Measurements from ENCODE around the gene HOXB7. TPM values are rescaled to one million over a fixed set of nuclear protein-coding genes. Genes with fewer than 3 reads are reported as not detected.

Gene HOXB7
- total RNA-seq, 4 donors from 2014 or later, result 0.38 to 0.64 TPM; not detected in 2

- H3K4me1 ChIP-seq, result peaks cover 13 to 96% (median 69%) of the 10 kb centered on the region in 3 donors
- H3K4me3 ChIP-seq, result no peak overlapping the region
- H3K27ac ChIP-seq, result peak overlapping the region in 3 of 4 donors; percentile 91 to 93 (median 92)
- WGBS, 2 donors, result 53 to 76% methylated on average over 3 to 4 of the region's 4 CpGs
- no peaks in the 10 kb centered on the region for H3K36me3 ChIP-seq
- TF ChIP-seq, protein P1, sequence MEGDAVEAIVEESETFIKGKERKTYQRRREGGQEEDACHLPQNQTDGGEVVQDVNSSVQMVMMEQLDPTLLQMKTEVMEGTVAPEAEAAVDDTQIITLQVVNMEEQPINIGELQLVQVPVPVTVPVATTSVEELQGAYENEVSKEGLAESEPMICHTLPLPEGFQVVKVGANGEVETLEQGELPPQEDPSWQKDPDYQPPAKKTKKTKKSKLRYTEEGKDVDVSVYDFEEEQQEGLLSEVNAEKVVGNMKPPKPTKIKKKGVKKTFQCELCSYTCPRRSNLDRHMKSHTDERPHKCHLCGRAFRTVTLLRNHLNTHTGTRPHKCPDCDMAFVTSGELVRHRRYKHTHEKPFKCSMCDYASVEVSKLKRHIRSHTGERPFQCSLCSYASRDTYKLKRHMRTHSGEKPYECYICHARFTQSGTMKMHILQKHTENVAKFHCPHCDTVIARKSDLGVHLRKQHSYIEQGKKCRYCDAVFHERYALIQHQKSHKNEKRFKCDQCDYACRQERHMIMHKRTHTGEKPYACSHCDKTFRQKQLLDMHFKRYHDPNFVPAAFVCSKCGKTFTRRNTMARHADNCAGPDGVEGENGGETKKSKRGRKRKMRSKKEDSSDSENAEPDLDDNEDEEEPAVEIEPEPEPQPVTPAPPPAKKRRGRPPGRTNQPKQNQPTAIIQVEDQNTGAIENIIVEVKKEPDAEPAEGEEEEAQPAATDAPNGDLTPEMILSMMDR (IDR thresholded peaks at IDR 0.05), result no peak
- no peak for TF ChIP-seq POLR2A (IDR thresholded peaks at IDR 0.05)
- intact Hi-C loops (cut with DNase I), result no loop called here
- H3K27me3 ChIP-seq, result peaks cover 0 to 92% (median 3%) of the 10 kb centered on the region in 4 donors
- DNase-seq, result no peak
- H3K9me3 ChIP-seq, result no peaks in the 10 kb centered on the region
Observed at GRCh38 chr17:48565925-48566710, 44.7 kb downstream of the HOXB7 start.

GRCh38 chr17:48565022-48565554 is 45.7 kb downstream of the HOXB7 start:
- H3K27ac ChIP-seq, result peak overlapping the region; percentile 89 to 92 (median 91)
- no peak for TF ChIP-seq POLR2A (IDR thresholded peaks at IDR 0.05)
- TF ChIP-seq, protein P1 (IDR thresholded peaks at IDR 0.05), result no peak
- 60 to 73% methylated on average over 2 of the region's 2 CpGs for WGBS, 2 donors
- H3K9me3 ChIP-seq, result no peaks in the 10 kb centered on the region
- H3K4me3 ChIP-seq, result peak overlapping the region in 3 of 4 donors; percentile 37 to 71 (median 55)
- peaks cover 0 to 89% (median 2%) of the 10 kb centered on the region in 4 donors for H3K27me3 ChIP-seq
- intact Hi-C loops (cut with DNase I), result no loop called here
- H3K4me1 ChIP-seq, result peaks cover 17 to 97% (median 77%) of the 10 kb centered on the region in 3 donors
- H3K36me3 ChIP-seq, result no peaks in the 10 kb centered on the region
- no peak for DNase-seq

DNA sequence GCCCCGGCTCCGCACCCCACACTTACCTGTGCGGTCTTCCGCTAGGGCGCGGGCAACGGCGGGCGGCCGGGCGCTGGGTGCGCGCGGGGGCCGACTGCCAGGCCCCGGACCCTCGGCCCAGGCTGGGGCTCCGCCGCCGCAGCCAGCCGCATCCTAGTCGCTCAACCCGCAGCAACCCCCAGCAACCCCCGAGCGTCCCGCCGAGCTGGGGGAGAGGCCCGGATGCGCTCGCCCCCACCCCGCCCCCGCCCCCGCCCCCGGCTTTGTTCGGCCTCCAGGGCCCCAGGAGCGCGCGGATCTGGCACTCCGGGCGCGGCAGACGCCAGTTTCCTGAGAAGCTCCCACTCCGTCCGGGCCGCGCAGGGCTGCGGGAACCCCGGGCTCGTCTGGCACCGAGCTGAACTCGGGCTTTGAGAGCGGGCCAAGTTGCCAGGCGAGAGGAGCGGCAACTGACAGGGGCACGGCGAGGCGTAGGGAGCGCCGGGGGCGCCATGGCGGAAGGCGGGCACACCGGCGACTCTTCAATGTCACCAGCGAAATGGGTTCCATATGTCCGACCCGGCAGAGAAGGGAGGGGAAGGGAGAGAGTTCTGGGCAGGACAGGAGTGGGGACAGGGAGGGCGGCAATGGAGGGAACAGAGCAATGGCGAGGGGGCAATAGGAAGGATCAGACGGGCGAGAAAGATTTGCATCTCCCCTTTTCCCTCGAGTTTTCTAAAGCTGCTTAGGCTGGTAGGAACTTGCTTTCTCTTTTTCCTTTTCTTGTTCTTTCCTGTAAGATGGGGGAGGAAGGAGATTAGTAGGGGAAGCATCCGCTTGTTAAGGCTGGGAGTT is 46.4 kb downstream of the HOXB7 start:
- DNase-seq, result no peak
- Histone ChIP-seq H3K27me3 (peaks cover 0 to 83% (median under 1%) of the 10 kb centered on the region in 4 donors), H3K36me3 (no peaks in the 10 kb centered on the region), H3K4me1 (peaks cover 17 to 97% (median 77%) of the 10 kb centered on the region in 3 donors), H3K27ac (peak overlapping the region; percentile 89 to 92 (median 91)), H3K9me3 (no peaks in the 10 kb centered on the region), H3K4me3 (peak overlapping the region; percentile 33 to 71 (median 46))
- 19 to 22% methylated on average over 8 to 13 of the region's 73 CpGs for WGBS, 2 donors
- peak in 1 of 4 donors; percentile 6 for TF ChIP-seq POLR2A (IDR thresholded peaks at IDR 0.05)
- TF ChIP-seq, protein P1 (IDR thresholded peaks at IDR 0.05), result no peak
- intact Hi-C loops (cut with DNase I), result no loop called here

DNA sequence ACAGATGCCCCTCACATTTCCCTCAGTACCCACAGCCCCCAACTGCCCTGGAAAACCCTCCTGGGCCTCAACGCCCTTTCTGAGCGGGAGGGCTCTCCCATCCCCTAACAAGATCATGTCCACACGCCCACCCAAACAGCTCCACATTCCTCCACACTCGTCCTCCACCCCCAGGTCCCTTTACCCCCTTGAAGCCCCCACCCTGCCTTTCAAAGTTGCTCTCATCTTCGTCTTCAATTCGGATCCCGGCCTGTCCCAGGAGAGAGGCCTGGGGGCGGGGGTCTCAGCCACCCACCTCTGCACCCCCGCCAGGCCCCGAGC is 47.0 kb downstream of the HOXB7 start:
- peak overlapping the region; percentile 33 to 71 (median 46) for H3K4me3 ChIP-seq
- WGBS, 2 donors, result 14 to 18% methylated on average over 4 to 6 of the region's 10 CpGs
- intact Hi-C loops (cut with DNase I), result no loop called here
- H3K27me3 ChIP-seq, result peaks cover 0 to 77% (median 0%) of the 10 kb centered on the region in 4 donors
- TF ChIP-seq POLR2A (IDR thresholded peaks at IDR 0.05), result no peak
- TF ChIP-seq, protein P1 (IDR thresholded peaks at IDR 0.05), result no peak
- no peaks in the 10 kb centered on the region for H3K36me3 ChIP-seq
- peak overlapping the region; percentile 89 to 92 (median 91) for H3K27ac ChIP-seq
- H3K9me3 ChIP-seq, result no peaks in the 10 kb centered on the region
- H3K4me1 ChIP-seq, result peaks cover 17 to 97% (median 81%) of the 10 kb centered on the region in 3 donors
- DNase-seq, result no peak
